Measurements from ENCODE around the gene SPIN1.

Gene SPIN1

GRCh38 chr9:88396836-88397577, 8.8 kb downstream of the SPIN1 start:
- H3K4me3 ChIP-seq (ENCODE audit: low read depth, low read length), result no peak overlapping the region
- DNase-seq (ENCODE audit: low read depth), result peak; percentile 94
- TF ChIP-seq, protein P1, sequence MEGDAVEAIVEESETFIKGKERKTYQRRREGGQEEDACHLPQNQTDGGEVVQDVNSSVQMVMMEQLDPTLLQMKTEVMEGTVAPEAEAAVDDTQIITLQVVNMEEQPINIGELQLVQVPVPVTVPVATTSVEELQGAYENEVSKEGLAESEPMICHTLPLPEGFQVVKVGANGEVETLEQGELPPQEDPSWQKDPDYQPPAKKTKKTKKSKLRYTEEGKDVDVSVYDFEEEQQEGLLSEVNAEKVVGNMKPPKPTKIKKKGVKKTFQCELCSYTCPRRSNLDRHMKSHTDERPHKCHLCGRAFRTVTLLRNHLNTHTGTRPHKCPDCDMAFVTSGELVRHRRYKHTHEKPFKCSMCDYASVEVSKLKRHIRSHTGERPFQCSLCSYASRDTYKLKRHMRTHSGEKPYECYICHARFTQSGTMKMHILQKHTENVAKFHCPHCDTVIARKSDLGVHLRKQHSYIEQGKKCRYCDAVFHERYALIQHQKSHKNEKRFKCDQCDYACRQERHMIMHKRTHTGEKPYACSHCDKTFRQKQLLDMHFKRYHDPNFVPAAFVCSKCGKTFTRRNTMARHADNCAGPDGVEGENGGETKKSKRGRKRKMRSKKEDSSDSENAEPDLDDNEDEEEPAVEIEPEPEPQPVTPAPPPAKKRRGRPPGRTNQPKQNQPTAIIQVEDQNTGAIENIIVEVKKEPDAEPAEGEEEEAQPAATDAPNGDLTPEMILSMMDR (IDR thresholded peaks at IDR 0.05; ENCODE audit: low read depth, low read length, missing control alignments), result no peak
- in situ Hi-C loops (cut with HindIII; ENCODE audit: low sequenced_read_pairs), result no loop called here

DNA sequence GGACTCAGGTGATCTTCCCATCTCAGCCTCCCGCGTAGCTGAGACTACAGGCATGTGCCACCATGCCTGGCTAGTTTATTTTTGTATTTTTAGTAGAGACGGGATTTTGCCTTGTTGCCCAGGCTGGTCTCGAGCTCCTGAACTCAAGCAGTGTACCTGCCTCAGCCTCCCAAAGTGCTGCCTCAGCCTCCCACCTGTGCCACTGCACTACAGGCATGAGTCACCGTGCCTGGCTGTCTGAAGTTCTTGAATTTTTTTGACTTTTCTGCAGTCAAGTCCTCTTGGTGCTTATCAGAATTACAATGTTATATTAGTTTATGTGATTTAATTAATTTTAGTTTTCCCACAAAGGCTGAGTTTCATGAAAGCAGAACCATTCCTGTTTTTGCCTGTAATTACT, 9.8 kb downstream of the SPIN1 start:
- in situ Hi-C loops (cut with HindIII; ENCODE audit: low sequenced_read_pairs), result no loop called here
- DNase-seq (ENCODE audit: low read depth), result no peak
- H3K4me3 ChIP-seq (ENCODE audit: low read depth, low read length), result no peak overlapping the region
- TF ChIP-seq, protein P1 (IDR thresholded peaks at IDR 0.05; ENCODE audit: low read depth, low read length, missing control alignments), result no peak

- TF ChIP-seq, protein P1 (IDR thresholded peaks at IDR 0.05; ENCODE audit: low read depth, low read length, missing control alignments), result no peak
- H3K4me3 ChIP-seq (ENCODE audit: low read depth, low read length), result no peak overlapping the region
- in situ Hi-C loops (cut with HindIII; ENCODE audit: low sequenced_read_pairs), result no loop called here
- DNase-seq (ENCODE audit: low read depth), result peak; percentile 41
Measured at GRCh38 chr9:88399966-88400365, 11.7 kb downstream of the SPIN1 start.

- DNase-seq (ENCODE audit: low read depth), result no peak
- TF ChIP-seq, protein P1 (IDR thresholded peaks at IDR 0.05; ENCODE audit: low read depth, low read length, missing control alignments), result no peak
- no peak overlapping the region for H3K4me3 ChIP-seq (ENCODE audit: low read depth, low read length)
- in situ Hi-C loops (cut with HindIII; ENCODE audit: low sequenced_read_pairs), result no loop called here
Measured at GRCh38 chr9:88403340-88403739, 15.1 kb downstream of the SPIN1 start.

- in situ Hi-C loops (cut with HindIII; ENCODE audit: low sequenced_read_pairs), result no loop called here
- no peak overlapping the region for H3K4me3 ChIP-seq (ENCODE audit: low read depth, low read length)
Measured at GRCh38 chr9:88406051-88406450, 17.8 kb downstream of the SPIN1 start.

GRCh38 chr9:88411471-88411870, 23.2 kb downstream of the SPIN1 start:
- TF ChIP-seq, protein P1 (IDR thresholded peaks at IDR 0.05; ENCODE audit: low read depth, low read length, missing control alignments), result no peak
- in situ Hi-C loops (cut with HindIII; ENCODE audit: low sequenced_read_pairs), result no loop called here
- no peak for DNase-seq (ENCODE audit: low read depth)
- no peak overlapping the region for H3K4me3 ChIP-seq (ENCODE audit: low read depth, low read length)

More at GRCh38 chr9:88406051-88406450, 17.8 kb downstream of the SPIN1 start:
- TF ChIP-seq, protein P1 (IDR thresholded peaks at IDR 0.05; ENCODE audit: low read depth, low read length, missing control alignments), result no peak
- no peak for DNase-seq (ENCODE audit: low read depth)
